ENCODE results near the gene SNCAIP.

SNCAIP gene

GRCh38 chr5:122447072-122447471, 135.0 kb downstream of the SNCAIP start:
- TF ChIP-seq POLR2A (IDR thresholded peaks at IDR 0.05; ENCODE audit: low read depth, low read length), result no peak
- DNase-seq (ENCODE audit: insufficient read length, low spot score) (no peak), FAIRE-seq (no peak)

- DNase-seq (ENCODE audit: insufficient read length, low spot score) (no peak), FAIRE-seq (no peak)
- TF ChIP-seq POLR2A (IDR thresholded peaks at IDR 0.05; ENCODE audit: low read depth, low read length), result no peak
Observed at GRCh38 chr5:122447879-122448278, 135.8 kb downstream of the SNCAIP start.

- no peak for TF ChIP-seq POLR2A (IDR thresholded peaks at IDR 0.05; ENCODE audit: low read depth, low read length)
- FAIRE-seq (no peak), DNase-seq (ENCODE audit: insufficient read length, low spot score) (no peak)
Observed at GRCh38 chr5:122454541-122454940, 142.5 kb downstream of the SNCAIP start.

GRCh38 chr5:122455939-122456338, 143.9 kb downstream of the SNCAIP start:
- no peak for TF ChIP-seq POLR2A (IDR thresholded peaks at IDR 0.05; ENCODE audit: low read depth, low read length)
- no peak for FAIRE-seq
- no peak for DNase-seq (ENCODE audit: insufficient read length, low spot score)

- TF ChIP-seq POLR2A (IDR thresholded peaks at IDR 0.05; ENCODE audit: low read depth, low read length), result no peak
- no peak for DNase-seq (ENCODE audit: insufficient read length, low spot score)
- no peak for FAIRE-seq
Observed at GRCh38 chr5:122457178-122457826, 145.3 kb downstream of the SNCAIP start.

GRCh38 chr5:122458278-122458872, 146.3 kb downstream of the SNCAIP start:
- DNase-seq (ENCODE audit: insufficient read length, low spot score), result peak; percentile 10
- peak; percentile 43 for FAIRE-seq
- TF ChIP-seq POLR2A (IDR thresholded peaks at IDR 0.05; ENCODE audit: low read depth, low read length), result no peak

- no peak for DNase-seq (ENCODE audit: insufficient read length, low spot score)
- TF ChIP-seq POLR2A (IDR thresholded peaks at IDR 0.05; ENCODE audit: low read depth, low read length), result no peak
- no peak for FAIRE-seq
Observed at GRCh38 chr5:122462486-122462885, 150.4 kb downstream of the SNCAIP start.

GRCh38 chr5:122463221-122463620, 151.2 kb downstream of the SNCAIP start:
- FAIRE-seq, result no peak
- TF ChIP-seq POLR2A (IDR thresholded peaks at IDR 0.05; ENCODE audit: low read depth, low read length), result no peak

GRCh38 chr5:122464191-122464590, 152.2 kb downstream of the SNCAIP start:
- FAIRE-seq (no peak), DNase-seq (ENCODE audit: insufficient read length, low spot score) (no peak)
- no peak for TF ChIP-seq POLR2A (IDR thresholded peaks at IDR 0.05; ENCODE audit: low read depth, low read length)

More at GRCh38 chr5:122463221-122463620, 151.2 kb downstream of the SNCAIP start:
- DNase-seq (ENCODE audit: insufficient read length, low spot score), result no peak

- no peak for TF ChIP-seq POLR2A (IDR thresholded peaks at IDR 0.05; ENCODE audit: low read depth, low read length)
- no peak for DNase-seq (ENCODE audit: insufficient read length, low spot score)
- FAIRE-seq, result no peak
Observed at GRCh38 chr5:122465031-122465577, 153.1 kb downstream of the SNCAIP start.

GRCh38 chr5:122465994-122466393, 154.0 kb downstream of the SNCAIP start:
- no peak for TF ChIP-seq POLR2A (IDR thresholded peaks at IDR 0.05; ENCODE audit: low read depth, low read length)
- DNase-seq (ENCODE audit: insufficient read length, low spot score), result no peak
- no peak for FAIRE-seq

GRCh38 chr5:122468351-122469116, 156.5 kb downstream of the SNCAIP start:
- DNase-seq (ENCODE audit: insufficient read length, low spot score) (no peak), FAIRE-seq (no peak)
- no peak for TF ChIP-seq POLR2A (IDR thresholded peaks at IDR 0.05; ENCODE audit: low read depth, low read length)

GRCh38 chr5:122469384-122469919, 157.4 kb downstream of the SNCAIP start:
- DNase-seq (ENCODE audit: insufficient read length, low spot score) (no peak), FAIRE-seq (no peak)
- TF ChIP-seq POLR2A (IDR thresholded peaks at IDR 0.05; ENCODE audit: low read depth, low read length), result no peak

- no peak for DNase-seq (ENCODE audit: insufficient read length, low spot score)
- no peak for FAIRE-seq
- no peak for TF ChIP-seq POLR2A (IDR thresholded peaks at IDR 0.05; ENCODE audit: low read depth, low read length)
Observed at GRCh38 chr5:122470365-122470764, 158.3 kb downstream of the SNCAIP start.

Measured in H54 (cell line).